Mammary epithelial cell (primary cell): Measurements from ENCODE around the gene TMEM108.

Experiments used
- CTCF ChIP-seq, 2 donors: IDR thresholded peaks in 1 of 2; conservative IDR thresholded peaks in 1 of 2; 2 replicates each; pipeline ENCODE4 v1.5.1; 2011 to 2012; ENCODE audit warnings: inconsistent platforms in 2 of 2, low read length in 2 of 2, mild to moderate bottlenecking in 2 of 2, control low read depth in 1 of 2, low read depth in 1 of 2; ENCODE audit not compliant: insufficient read depth in 1 of 2; ENCODE audit errors: extremely low read depth in 1 of 2
- EZH2 ChIP-seq: IDR thresholded peaks from 2 replicates; pipeline ENCODE4 v1.6.1; 2012; ENCODE audit warnings: low read length, inconsistent platforms, borderline replicate concordance

GRCh38 chr3:133364704-133365103 is 326.5 kb downstream of the TMEM108 start:
- TF ChIP-seq CTCF (conservative IDR thresholded peaks at IDR 0.05 in 1 of 2, IDR thresholded peaks at IDR 0.05 in 1 of 2; ENCODE audit: extremely low read depth in 1 of 2, insufficient read depth in 1 of 2, low read depth in 1 of 2, low read length in 2 of 2) (no peak), EZH2 (no peak)
